Panc1 (cell line): ENCODE data around the gene PRODH. TPM values are rescaled to one million over a fixed set of nuclear protein-coding genes. Genes with fewer than 3 reads are reported as not detected.
"Not testable (repeated sequence)": the region's sequence is repeated elsewhere in the genome, so short reads cannot be mapped to it uniquely, and the experiment has no call there.

ENCODE experiments used
- ATAC-seq: fragments of 200-7000 bp; cut with Tn5 transposase; 2 replicates; pipeline ENCODE4 v1.9.1; 2020; ENCODE audit warnings: mild to moderate bottlenecking, moderate library complexity
- BruUV-seq: library from RNA; stranded (reverse); fragments of 400-500 nt; replicated peaks from 2 replicates; lab custom pipeline; 2021; lab: Mats Ljungman, UMichigan
- CTCF ChIA-PET: fragments of 300-600 bp; sonication (Branson Sonifier 250); formaldehyde crosslinking; loops from one replicate; lab custom pipeline; 2022; ENCODE audit warnings: antibody characterized with exemption; lab: Charles Lee
- POLR2A ChIA-PET: fragments of 300-600 bp; sonication (Branson Sonifier 250); formaldehyde crosslinking; loops from one replicate; lab custom pipeline; 2022; ENCODE audit warnings: antibody characterized with exemption; lab: Charles Lee
- DNase-seq: peaks from one replicate; pipeline ENCODE4 v3.0.0-alpha.2; 2010; ENCODE audit warnings: low read depth, low spot score
- H3K27ac ChIP-seq: 2 replicates; pipeline ENCODE4 v1.5.1; 2011; ENCODE audit warnings: mild to moderate bottlenecking, low read length, inconsistent platforms
- H3K27me3 ChIP-seq: fragments of 200-500 bp; sonication (Bioruptor generic); 2 replicates; pipeline ENCODE4 v1.6.0; 2014; ENCODE audit warnings: low read length, inconsistent platforms; ENCODE audit not compliant: control insufficient read depth, insufficient read depth
- H3K36me3 ChIP-seq: fragments of 200-500 bp; sonication (Bioruptor generic); 2 replicates; pipeline ENCODE4 v1.5.1; 2014; ENCODE audit warnings: inconsistent platforms, mild to moderate bottlenecking, low read length, moderate library complexity; ENCODE audit not compliant: control insufficient read depth, insufficient read depth
- H3K4me1 ChIP-seq: 2 replicates; pipeline ENCODE4 v1.5.1; 2011; ENCODE audit warnings: inconsistent platforms, mild to moderate bottlenecking, low read length, moderate library complexity; ENCODE audit not compliant: control insufficient read depth, insufficient read depth
- H3K4me3 ChIP-seq, 2 experiments: 2 replicates each; pipeline ENCODE4 v1.5.1; 2011 to 2012; ENCODE audit warnings: low read depth in 2 of 2, low read length in 2 of 2, mild to moderate bottlenecking in 2 of 2, inconsistent platforms in 1 of 2, moderate library complexity in 1 of 2
- H3K9me3 ChIP-seq: fragments of 200-500 bp; sonication (Bioruptor generic); 2 replicates; pipeline ENCODE4 v1.5.1; 2014; ENCODE audit warnings: low read depth, mild to moderate bottlenecking, inconsistent platforms, low read length, moderate library complexity; ENCODE audit not compliant: control insufficient read depth, insufficient read depth
- CTCF ChIP-seq: fragments of 450-650 bp; IDR thresholded peaks from 2 replicates; pipeline ENCODE4 v1.5.1; 2017; ENCODE audit warnings: mild to moderate bottlenecking
- POLR2AphosphoS5 ChIP-seq: IDR thresholded peaks from 2 replicates; pipeline ENCODE4 v1.6.1; 2012; ENCODE audit warnings: mild to moderate bottlenecking, low read depth, low read length, moderate library complexity
- REST ChIP-seq, 2 experiments: IDR thresholded peaks; 2 replicates each; pipeline ENCODE4 v1.6.1; 2011 to 2012; ENCODE audit warnings: low read depth in 2 of 2, control low read depth in 1 of 2, low read length in 1 of 2, mild to moderate bottlenecking in 1 of 2, moderate library complexity in 1 of 2; ENCODE audit not compliant: insufficient read depth in 1 of 2
- SIN3A ChIP-seq: IDR thresholded peaks from 2 replicates; pipeline ENCODE4 v1.6.1; 2012; ENCODE audit warnings: low read depth, mild to moderate bottlenecking, low read length, moderate library complexity, borderline replicate concordance; ENCODE audit not compliant: insufficient read depth
- TCF7L2 ChIP-seq: IDR thresholded peaks from 2 replicates; pipeline ENCODE4 v1.6.1; 2011; ENCODE audit warnings: mild to moderate bottlenecking, low read depth, low read length, inconsistent platforms
- in situ Hi-C: cut with HindIII; loops from 2 replicates; pipeline ENCODE4 v1.10.0; 2016; ENCODE audit warnings: low sequenced_read_pairs, low pct_unique_long_range_greater_than_20kb
- intact Hi-C: fragments of 100-400 bp; cut with micrococcal nuclease; formaldehyde crosslinking; loops from one replicate; pipeline ENCODE4 v1.10.0; 2022; ENCODE audit not compliant: unreplicated experiment
- total RNA-seq: library from RNA; stranded (reverse); gene quantifications from one replicate; pipeline ENCODE4 v1.2.1, GENCODE V29; 2021; ENCODE audit not compliant: unreplicated experiment

PRODH gene
- total RNA-seq, 1 experiment from 2014 or later, result 1.4 TPM

GRCh38 chr22:18888115-18888514 lies 48.0 kb downstream of the PRODH start:
- Histone ChIP-seq H3K4me3 (no peak overlapping the region), H3K36me3 (no peaks in the 10 kb centered on the region), H3K9me3 (no peaks in the 10 kb centered on the region), H3K27ac (no peak overlapping the region), H3K27me3 (no peaks in the 10 kb centered on the region), H3K4me1 (no peaks in the 10 kb centered on the region)
- BruUV-seq, result no TSS peak
- TF ChIP-seq TCF7L2 (no peak), SIN3A (no peak), POLR2AphosphoS5 (no peak), REST (IDR thresholded peaks at IDR 0.05; ENCODE audit: insufficient read depth in 1 of 2, low read depth in 2 of 2, low read length in 1 of 2) (no peak), CTCF (no peak)
- ATAC-seq (no peak), DNase-seq (no peak)
- CTCF ChIA-PET, result no interaction called here
- POLR2A ChIA-PET, result interaction anchor here (0.7 kb wide), 1 partner anchor 1615 kb away, joined by 10 read pairs; no protein-coding TSS in a partner anchor
- in situ Hi-C loops (no loop called here), intact Hi-C loops (no loop called here)

GRCh38 chr22:18884465-18884864 lies 51.6 kb downstream of the PRODH start:
- CTCF ChIA-PET, H3K4me3 ChIP-seq, H3K27ac ChIP-seq, H3K27me3 ChIP-seq, intact Hi-C loops, DNase-seq, in situ Hi-C loops, H3K9me3 ChIP-seq, POLR2A ChIA-PET, ATAC-seq, H3K4me1 ChIP-seq, H3K36me3 ChIP-seq, BruUV-seq: not testable (repeated sequence)

GRCh38 chr22:18881260-18881659 lies 54.8 kb downstream of the PRODH start:
- H3K27ac ChIP-seq, DNase-seq, ATAC-seq, H3K4me3 ChIP-seq, BruUV-seq, H3K9me3 ChIP-seq, intact Hi-C loops, H3K4me1 ChIP-seq, in situ Hi-C loops, H3K36me3 ChIP-seq, CTCF ChIA-PET, H3K27me3 ChIP-seq, POLR2A ChIA-PET: not testable (repeated sequence)

Other genes with a start within 250 kb of the PRODH start
- 2.2 TPM for gene DGCR6, start 30.0 kb downstream of the PRODH start, total RNA-seq
- gene DGCR2, start 186.1 kb upstream of the PRODH start, total RNA-seq, result 35.1 TPM
- gene TSSK2, start 195.0 kb upstream of the PRODH start, total RNA-seq, result not detected
- 13.1 TPM for gene ESS2, start 208.4 kb upstream of the PRODH start, total RNA-seq
- 0.23 TPM for gene GSC2, start 214.0 kb upstream of the PRODH start, total RNA-seq
- 162 TPM for gene SLC25A1, start 242.4 kb upstream of the PRODH start, total RNA-seq